GM12873 (cell line): Measurements from ENCODE around the gene TMEM61.

Experiments used
- CTCF ChIP-seq: IDR thresholded peaks from 2 replicates; pipeline ENCODE4 v1.5.1; 2012; ENCODE audit warnings: low read depth, mild to moderate bottlenecking, moderate library complexity, low read length, control low read depth; ENCODE audit not compliant: insufficient read depth; ENCODE audit errors: missing control alignments

Gene TMEM61

GRCh38 chr1:55010887-55011217 lies 30.4 kb downstream of the TMEM61 start:
- no peak for TF ChIP-seq CTCF

- no peak for TF ChIP-seq CTCF
Observed at GRCh38 chr1:55012661-55013060, 32.2 kb downstream of the TMEM61 start.

- TF ChIP-seq CTCF, result no peak
Observed at GRCh38 chr1:55015123-55015522, 34.7 kb downstream of the TMEM61 start.

GRCh38 chr1:55015731-55016620 lies 35.5 kb downstream of the TMEM61 start:
- no peak for TF ChIP-seq CTCF

GRCh38 chr1:55018395-55018794 lies 38.0 kb downstream of the TMEM61 start:
- no peak for TF ChIP-seq CTCF

GRCh38 chr1:55021942-55022546 lies 41.6 kb downstream of the TMEM61 start:
- TF ChIP-seq CTCF, result peak; percentile 98

- no peak for TF ChIP-seq CTCF
Observed at GRCh38 chr1:55033265-55033614, 52.8 kb downstream of the TMEM61 start.
